Endodermal cell (in vitro differentiated cells): Measurements from ENCODE around the gene ASPHD1. TPM values are rescaled to one million over a fixed set of nuclear protein-coding genes. Genes with fewer than 3 reads are reported as not detected.

ENCODE experiments used
- DNase-seq: peaks from one replicate; pipeline ENCODE4 v3.0.0-alpha.2; 2017
- H3K27ac ChIP-seq: 2 replicates; pipeline ENCODE4 v1.5.1; 2013; ENCODE audit warnings: mild to moderate bottlenecking, low read depth, low read length, moderate library complexity
- H3K27me3 ChIP-seq: 2 replicates; pipeline ENCODE4 v1.6.1; 2013; ENCODE audit warnings: mild to moderate bottlenecking, low read length, moderate library complexity; ENCODE audit not compliant: insufficient read depth, control insufficient read depth, poor library complexity, severe bottlenecking
- H3K36me3 ChIP-seq: 2 replicates; pipeline ENCODE4 v1.7.0; 2013; ENCODE audit warnings: mild to moderate bottlenecking, low read length, moderate library complexity; ENCODE audit not compliant: control insufficient read depth, insufficient read depth
- H3K4me1 ChIP-seq: one replicate; pipeline ENCODE4 v1.7.0; 2013; ENCODE audit warnings: low read length; ENCODE audit not compliant: control insufficient read depth, insufficient read depth
- H3K4me3 ChIP-seq: 2 replicates; pipeline ENCODE4 v1.5.1; 2013; ENCODE audit warnings: mild to moderate bottlenecking, low read length, moderate library complexity
- H3K9ac ChIP-seq: 2 replicates; pipeline ENCODE4 v1.6.1; 2013; ENCODE audit warnings: mild to moderate bottlenecking, low read length, moderate library complexity; ENCODE audit not compliant: poor library complexity, severe bottlenecking; ENCODE audit errors: extremely low read depth
- H3K9me3 ChIP-seq: 2 replicates; pipeline ENCODE4 v1.6.1; 2013; ENCODE audit warnings: mild to moderate bottlenecking, low read length, moderate library complexity; ENCODE audit not compliant: control insufficient read depth
- H3K27ac Mint-ChIP-seq: 2 replicates; pipeline ENCODE4 v1.8.0; 2020; ENCODE audit warnings: mixed read lengths
- H3K27me3 Mint-ChIP-seq: 2 replicates; pipeline ENCODE4 v1.8.0; 2021; ENCODE audit warnings: mild to moderate bottlenecking, mixed read lengths; ENCODE audit not compliant: insufficient read depth
- H3K36me3 Mint-ChIP-seq: 2 replicates; pipeline ENCODE4 v1.8.0; 2020; ENCODE audit warnings: low read depth, mixed read lengths
- H3K4me1 Mint-ChIP-seq: 2 replicates; pipeline ENCODE4 v1.8.0; 2020; ENCODE audit warnings: mixed read lengths
- H3K4me3 Mint-ChIP-seq: 2 replicates; pipeline ENCODE4 v1.8.0; 2020; ENCODE audit warnings: mild to moderate bottlenecking, moderate library complexity, mixed read lengths
- H3K9me3 Mint-ChIP-seq: 2 replicates; pipeline ENCODE4 v1.8.0; 2020; ENCODE audit warnings: mild to moderate bottlenecking, mixed read lengths
- CTCF ChIP-seq: fragments of 200-600 bp; sonication (generic); conservative IDR thresholded peaks from 2 replicates; pipeline ENCODE4 v1.5.0; 2021; ENCODE audit warnings: antibody characterized with exemption, mild to moderate bottlenecking
- WGBS, 2 experiments: methylation state at CpG; one replicate each; pipeline versions ENCODE4 v1.1.5 to v1.1.7; 2013; ENCODE audit warnings: missing lambda C conversion rate in 2 of 2, mixed read lengths in 1 of 2; ENCODE audit not compliant: insufficient coverage in 1 of 2, insufficient read length in 1 of 2; 5-methylcytosine and 5-hydroxymethylcytosine counted together
- total RNA-seq, 2 donors: library from RNA; stranded (reverse); fragmentation: NEBNext Ultra II Directional in 1 of 2; extraction: Animal tissue kit (Norgen Biotek cat#: 25700) in 1 of 2; gene quantifications; 2 replicates in 1 of 2; 3 replicates in 1 of 2; pipeline ENCODE4 v1.2.1, GENCODE V29; 2021

ASPHD1 gene
- total RNA-seq, 2 donors from 2014 or later = 6.1 to 8.7 TPM

DNA sequence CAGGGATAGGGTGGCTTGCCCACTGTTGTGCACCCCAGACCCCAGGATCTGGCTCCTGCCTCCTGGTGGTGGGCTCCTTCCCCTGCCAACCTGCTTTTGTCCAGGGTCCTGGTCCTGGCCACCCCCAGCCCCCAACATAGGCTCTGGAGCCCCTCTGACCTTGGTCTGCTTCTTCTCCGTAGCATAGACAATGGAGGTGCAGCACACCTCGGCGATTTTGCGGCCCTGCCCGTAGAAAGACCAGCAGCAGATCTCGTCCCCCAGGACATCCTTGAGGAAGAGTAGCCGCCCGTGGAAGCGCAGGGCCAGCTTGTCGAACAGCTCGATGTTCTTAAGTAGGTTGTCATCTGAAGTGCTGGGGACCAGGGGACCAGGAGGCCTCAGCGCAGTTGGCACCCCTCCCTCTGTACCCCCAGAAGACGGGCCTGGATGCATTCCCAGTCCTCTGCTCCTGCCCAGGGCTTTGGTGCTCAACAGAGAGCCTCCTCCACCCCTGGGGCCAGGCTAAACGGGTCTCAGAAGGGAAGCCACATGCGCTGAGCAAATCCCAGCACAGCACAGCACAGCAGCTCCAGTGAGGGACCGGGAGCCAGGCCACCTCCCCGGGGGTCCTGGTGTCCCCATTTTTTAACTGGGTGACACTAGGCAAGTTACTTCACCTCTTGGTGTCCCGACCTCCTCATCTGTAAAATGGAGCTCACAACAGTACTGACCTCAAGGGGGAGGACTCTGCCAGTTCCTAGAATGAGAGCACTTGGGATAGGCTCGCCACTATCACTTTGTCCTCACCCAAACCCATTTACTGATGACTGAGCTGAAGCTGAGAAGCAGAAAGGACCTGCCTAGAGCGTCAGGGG lies 10.8 kb downstream of the ASPHD1 start:
- Histone ChIP-seq H3K9ac (no peak overlapping the region), H3K27ac (no peak overlapping the region), H3K4me3 (no peak overlapping the region), H3K36me3 (peaks cover 11% of the 10 kb centered on the region), H3K4me1 (no peaks in the 10 kb centered on the region), H3K9me3 (no peaks in the 10 kb centered on the region), H3K27me3 (no peaks in the 10 kb centered on the region)
- DNase-seq = no peak
- TF ChIP-seq CTCF = peak; percentile 34
- H3K27ac Mint-ChIP-seq = no peak overlapping the region
- no peaks in the 10 kb centered on the region for H3K9me3 Mint-ChIP-seq
- H3K36me3 Mint-ChIP-seq = peaks cover 22% of the 10 kb centered on the region
- no peak overlapping the region for H3K4me3 Mint-ChIP-seq
- peaks cover 4% of the 10 kb centered on the region for H3K4me1 Mint-ChIP-seq
- no peaks in the 10 kb centered on the region for H3K27me3 Mint-ChIP-seq
- WGBS, 2 experiments = 93 to 95% methylated on average over 13 to 20 of the region's 20 CpGs

DNA sequence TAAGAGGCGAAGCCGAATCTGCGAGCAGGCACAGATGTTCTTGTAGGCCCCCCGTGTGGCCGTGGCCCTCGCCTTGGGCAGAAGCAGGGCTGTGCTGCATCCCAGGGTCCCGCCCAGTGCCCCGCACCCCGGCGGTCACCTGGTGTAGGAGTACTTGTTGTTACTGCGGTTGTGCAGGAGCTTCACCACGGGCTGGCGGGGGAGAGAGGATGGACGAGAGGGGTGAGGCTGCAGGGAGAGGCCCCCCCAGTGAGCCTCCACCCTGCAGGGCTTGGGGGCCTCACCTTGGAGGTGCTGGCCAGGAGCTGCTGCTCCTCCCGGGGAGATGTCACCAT lies 11.4 kb downstream of the ASPHD1 start:
- Histone ChIP-seq H3K4me1 (no peaks in the 10 kb centered on the region), H3K36me3 (peaks cover 8% of the 10 kb centered on the region), H3K27me3 (no peaks in the 10 kb centered on the region), H3K9ac (no peak overlapping the region), H3K4me3 (no peak overlapping the region), H3K9me3 (no peaks in the 10 kb centered on the region), H3K27ac (no peak overlapping the region)
- peaks cover 25% of the 10 kb centered on the region for H3K36me3 Mint-ChIP-seq
- 90 to 97% methylated on average over 7 to 15 of the region's 15 CpGs for WGBS, 2 experiments
- H3K9me3 Mint-ChIP-seq = no peaks in the 10 kb centered on the region
- no peaks in the 10 kb centered on the region for H3K27me3 Mint-ChIP-seq
- peak; percentile 50 for DNase-seq
- peaks cover 4% of the 10 kb centered on the region for H3K4me1 Mint-ChIP-seq
- H3K27ac Mint-ChIP-seq = no peak overlapping the region
- no peak overlapping the region for H3K4me3 Mint-ChIP-seq
- no peak for TF ChIP-seq CTCF

DNA sequence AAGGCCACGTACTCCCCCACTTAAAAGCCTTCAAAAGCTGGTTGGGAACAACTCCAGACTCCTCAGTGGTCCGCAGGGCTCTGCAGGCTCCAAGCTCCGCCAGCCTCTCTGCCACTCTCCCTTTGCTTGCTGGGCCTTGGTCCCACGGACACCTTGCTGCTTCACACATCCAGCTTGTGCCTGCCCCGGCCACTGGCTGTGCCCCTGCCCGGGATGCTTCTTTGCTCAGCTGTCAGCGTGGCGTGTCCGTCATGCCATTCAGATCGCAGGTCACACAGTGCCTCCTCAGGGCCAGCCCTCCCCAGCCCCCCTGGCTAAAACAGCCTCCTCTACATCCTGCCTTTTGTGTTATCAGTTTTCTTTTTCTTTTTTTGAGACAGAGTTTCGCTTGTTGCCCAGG lies 11.8 kb downstream of the ASPHD1 start:
- Histone ChIP-seq H3K9me3 (no peaks in the 10 kb centered on the region), H3K4me1 (no peaks in the 10 kb centered on the region), H3K27me3 (no peaks in the 10 kb centered on the region), H3K4me3 (no peak overlapping the region), H3K36me3 (peaks cover 12% of the 10 kb centered on the region), H3K9ac (no peak overlapping the region), H3K27ac (no peak overlapping the region)
- Mint-ChIP-seq H3K9me3 (no peaks in the 10 kb centered on the region), H3K4me1 (peaks cover 4% of the 10 kb centered on the region), H3K27me3 (no peaks in the 10 kb centered on the region), H3K36me3 (peaks cover 29% of the 10 kb centered on the region), H3K27ac (no peak overlapping the region), H3K4me3 (no peak overlapping the region)
- no peak for DNase-seq
- TF ChIP-seq CTCF = no peak
- WGBS, 2 experiments = 94 to 96% methylated on average over 8 to 11 of the region's 11 CpGs
